Endodermal cell (in vitro differentiated cells): ENCODE data around the gene KCND3. TPM values are rescaled to one million over a fixed set of nuclear protein-coding genes. Genes with fewer than 3 reads are reported as not detected.

Experiments used
- DNase-seq: peaks from one replicate; pipeline ENCODE4 v3.0.0-alpha.2; 2017
- H3K27ac ChIP-seq: 2 replicates; pipeline ENCODE4 v1.5.1; 2013; ENCODE audit warnings: mild to moderate bottlenecking, low read depth, low read length, moderate library complexity
- H3K27me3 ChIP-seq: 2 replicates; pipeline ENCODE4 v1.6.1; 2013; ENCODE audit warnings: mild to moderate bottlenecking, low read length, moderate library complexity; ENCODE audit not compliant: insufficient read depth, control insufficient read depth, poor library complexity, severe bottlenecking
- H3K36me3 ChIP-seq: 2 replicates; pipeline ENCODE4 v1.7.0; 2013; ENCODE audit warnings: mild to moderate bottlenecking, low read length, moderate library complexity; ENCODE audit not compliant: control insufficient read depth, insufficient read depth
- H3K4me1 ChIP-seq: one replicate; pipeline ENCODE4 v1.7.0; 2013; ENCODE audit warnings: low read length; ENCODE audit not compliant: control insufficient read depth, insufficient read depth
- H3K4me3 ChIP-seq: 2 replicates; pipeline ENCODE4 v1.5.1; 2013; ENCODE audit warnings: mild to moderate bottlenecking, low read length, moderate library complexity
- H3K9ac ChIP-seq: 2 replicates; pipeline ENCODE4 v1.6.1; 2013; ENCODE audit warnings: mild to moderate bottlenecking, low read length, moderate library complexity; ENCODE audit not compliant: poor library complexity, severe bottlenecking; ENCODE audit errors: extremely low read depth
- H3K9me3 ChIP-seq: 2 replicates; pipeline ENCODE4 v1.6.1; 2013; ENCODE audit warnings: mild to moderate bottlenecking, low read length, moderate library complexity; ENCODE audit not compliant: control insufficient read depth
- H3K27ac Mint-ChIP-seq: 2 replicates; pipeline ENCODE4 v1.8.0; 2020; ENCODE audit warnings: mixed read lengths
- H3K27me3 Mint-ChIP-seq: 2 replicates; pipeline ENCODE4 v1.8.0; 2021; ENCODE audit warnings: mild to moderate bottlenecking, mixed read lengths; ENCODE audit not compliant: insufficient read depth
- H3K36me3 Mint-ChIP-seq: 2 replicates; pipeline ENCODE4 v1.8.0; 2020; ENCODE audit warnings: low read depth, mixed read lengths
- H3K4me1 Mint-ChIP-seq: 2 replicates; pipeline ENCODE4 v1.8.0; 2020; ENCODE audit warnings: mixed read lengths
- H3K4me3 Mint-ChIP-seq: 2 replicates; pipeline ENCODE4 v1.8.0; 2020; ENCODE audit warnings: mild to moderate bottlenecking, moderate library complexity, mixed read lengths
- H3K9me3 Mint-ChIP-seq: 2 replicates; pipeline ENCODE4 v1.8.0; 2020; ENCODE audit warnings: mild to moderate bottlenecking, mixed read lengths
- CTCF ChIP-seq: fragments of 200-600 bp; sonication (generic); conservative IDR thresholded peaks from 2 replicates; pipeline ENCODE4 v1.5.0; 2021; ENCODE audit warnings: antibody characterized with exemption, mild to moderate bottlenecking
- WGBS, 2 experiments: methylation state at CpG; one replicate each; pipeline versions ENCODE4 v1.1.5 to v1.1.7; 2013; ENCODE audit warnings: missing lambda C conversion rate in 2 of 2, mixed read lengths in 1 of 2; ENCODE audit not compliant: insufficient coverage in 1 of 2, insufficient read length in 1 of 2; 5-methylcytosine and 5-hydroxymethylcytosine counted together
- total RNA-seq, 2 donors: library from RNA; stranded (reverse); fragmentation: NEBNext Ultra II Directional in 1 of 2; extraction: Animal tissue kit (Norgen Biotek cat#: 25700) in 1 of 2; gene quantifications; 2 replicates in 1 of 2; 3 replicates in 1 of 2; pipeline ENCODE4 v1.2.1, GENCODE V29; 2021

Gene KCND3
- total RNA-seq, 2 donors from 2014 or later, result 0.13 TPM; not detected in 1

GRCh38 chr1:111737216-111738132 is 252.0 kb downstream of the KCND3 start:
- Mint-ChIP-seq H3K9me3 (no peaks in the 10 kb centered on the region), H3K27ac (no peak overlapping the region), H3K4me3 (peak overlapping the region; percentile 65), H3K36me3 (no peaks in the 10 kb centered on the region), H3K27me3 (peaks cover 25% of the 10 kb centered on the region), H3K4me1 (peaks cover 9% of the 10 kb centered on the region)
- peaks cover 10% of the 10 kb centered on the region for H3K4me1 ChIP-seq
- H3K9me3 ChIP-seq, result no peaks in the 10 kb centered on the region
- 36 to 61% methylated on average over 3 to 8 of the region's 8 CpGs for WGBS, 2 experiments
- no peak overlapping the region for H3K27ac ChIP-seq
- H3K27me3 ChIP-seq, result peaks cover 39% of the 10 kb centered on the region
- no peak for DNase-seq
- TF ChIP-seq CTCF, result no peak
- H3K4me3 ChIP-seq, result peak overlapping the region; percentile 84
- no peak overlapping the region for H3K9ac ChIP-seq
- H3K36me3 ChIP-seq, result no peaks in the 10 kb centered on the region

DNA sequence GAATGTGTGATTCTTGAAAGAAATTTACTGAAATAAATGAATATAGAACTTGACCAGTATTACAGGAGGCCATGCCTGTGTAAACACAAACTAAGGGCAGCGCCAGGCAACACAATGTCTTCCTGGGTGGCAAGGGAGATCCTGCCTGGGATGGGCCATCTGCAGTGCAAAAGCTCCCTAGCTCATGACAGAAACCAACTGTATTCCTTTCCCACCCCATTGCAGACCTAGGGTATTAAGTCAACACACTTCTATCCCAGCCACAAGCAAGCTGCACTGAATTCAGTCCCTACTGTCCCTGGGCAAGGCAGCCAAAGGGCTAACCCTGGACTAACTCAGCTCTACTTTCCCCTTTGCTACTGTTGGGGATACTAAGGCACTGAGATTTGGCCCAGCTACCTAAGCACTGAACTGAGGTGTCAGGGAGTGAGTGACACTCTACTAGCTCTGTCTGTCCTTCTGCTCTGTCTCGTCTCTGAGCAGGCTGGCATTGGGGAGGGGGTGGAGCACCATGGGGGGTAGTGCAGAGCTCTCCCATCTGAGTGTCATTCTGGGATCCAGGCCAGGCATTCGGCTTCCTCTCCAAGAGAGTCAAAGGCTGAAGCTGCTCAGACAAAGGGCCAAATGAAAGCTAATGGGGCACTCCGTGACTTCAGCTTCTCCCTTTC is 252.8 kb downstream of the KCND3 start:
- Histone ChIP-seq H3K9ac (no peak overlapping the region), H3K27ac (no peak overlapping the region), H3K27me3 (peaks cover 31% of the 10 kb centered on the region), H3K9me3 (no peaks in the 10 kb centered on the region), H3K36me3 (no peaks in the 10 kb centered on the region), H3K4me1 (peaks cover 10% of the 10 kb centered on the region), H3K4me3 (no peak overlapping the region)
- Mint-ChIP-seq H3K4me1 (peaks cover 9% of the 10 kb centered on the region), H3K36me3 (no peaks in the 10 kb centered on the region), H3K27me3 (peaks cover 18% of the 10 kb centered on the region), H3K4me3 (no peak overlapping the region), H3K9me3 (no peaks in the 10 kb centered on the region), H3K27ac (no peak overlapping the region)
- no peak for TF ChIP-seq CTCF
- 74 to 79% methylated on average over 3 to 4 of the region's 4 CpGs for WGBS, 2 experiments
- DNase-seq, result no peak

DNA sequence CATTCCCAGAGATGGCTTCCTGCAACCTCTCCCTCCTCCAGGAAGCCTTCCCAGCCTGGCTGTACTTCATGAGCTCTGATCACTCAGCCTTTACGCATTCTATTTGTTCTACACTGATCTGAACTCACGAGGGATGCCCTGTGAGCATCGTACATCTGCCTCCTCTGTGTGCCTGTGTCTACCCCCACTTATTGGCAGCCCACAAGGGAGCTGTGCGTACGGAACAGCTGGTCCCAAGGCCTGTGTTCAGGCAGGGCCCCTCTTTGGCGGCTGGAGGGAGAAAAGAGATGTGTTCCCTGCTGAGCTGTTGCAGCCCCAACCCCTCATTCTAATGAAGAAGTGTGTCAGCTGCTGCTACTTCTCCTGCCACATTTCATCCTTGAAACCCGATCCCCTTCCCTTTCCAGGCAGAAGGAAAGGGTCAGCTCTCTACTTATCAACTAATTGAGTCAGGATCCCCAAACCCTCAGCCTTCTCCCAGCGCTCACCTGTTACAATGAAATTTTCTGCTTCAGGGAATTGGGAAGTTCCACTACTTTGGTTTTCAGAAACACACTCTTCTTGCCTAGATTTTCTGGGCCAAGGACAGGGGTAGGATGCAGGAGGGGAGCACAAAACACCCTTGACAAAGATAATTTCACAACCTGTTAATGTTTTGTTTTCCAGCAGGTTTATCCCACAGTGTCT is 253.5 kb downstream of the KCND3 start:
- no peaks in the 10 kb centered on the region for H3K9me3 ChIP-seq
- no peaks in the 10 kb centered on the region for H3K36me3 Mint-ChIP-seq
- H3K9ac ChIP-seq, result no peak overlapping the region
- no peak for DNase-seq
- H3K4me1 Mint-ChIP-seq, result peaks cover 9% of the 10 kb centered on the region
- H3K27me3 Mint-ChIP-seq, result peaks cover 11% of the 10 kb centered on the region
- no peaks in the 10 kb centered on the region for H3K9me3 Mint-ChIP-seq
- no peak overlapping the region for H3K27ac Mint-ChIP-seq
- H3K27me3 ChIP-seq, result peaks cover 24% of the 10 kb centered on the region
- no peak overlapping the region for H3K4me3 Mint-ChIP-seq
- 53 to 54% methylated on average over 7 to 8 of the region's 8 CpGs for WGBS, 2 experiments
- H3K4me1 ChIP-seq, result peaks cover 10% of the 10 kb centered on the region
- no peak overlapping the region for H3K4me3 ChIP-seq
- H3K36me3 ChIP-seq, result no peaks in the 10 kb centered on the region
- peak overlapping the region; percentile 4 for H3K27ac ChIP-seq
- no peak for TF ChIP-seq CTCF
